SK-N-SH treated with all-trans-retinoic acid at 6 μM for 48 hours (cell line): Measurements from ENCODE around the gene MKRN1.

Experiments
- ATAC-seq: fragments of 200-7000 bp; cut with Tn5 transposase; 3 replicates; pipeline ENCODE4 v1.9.1; 2020; ENCODE audit warnings: mild to moderate bottlenecking, moderate library complexity
- ARNTL ChIP-seq: fragments of 450-650 bp; formaldehyde crosslinking; IDR thresholded peaks from 2 replicates; pipeline ENCODE4 v1.5.0; 2020; ENCODE audit warnings: low read depth, mild to moderate bottlenecking, moderate library complexity, borderline replicate concordance
- BACH2 ChIP-seq: fragments of 250-450 bp; sonication (Bioruptor Pico); IDR thresholded peaks from 2 replicates; pipeline ENCODE4 v1.9.0; 2021; ENCODE audit warnings: mild to moderate bottlenecking, borderline replicate concordance
- CREB5 ChIP-seq: fragments of 250-450 bp; sonication (Bioruptor Pico); IDR thresholded peaks from 2 replicates; pipeline ENCODE4 v1.5.1; 2020; ENCODE audit warnings: low read depth, mild to moderate bottlenecking, moderate library complexity
- CSDC2 ChIP-seq: fragments of 250-450 bp; sonication (Bioruptor Pico); IDR thresholded peaks from 2 replicates; pipeline ENCODE4 v1.5.0; 2020; ENCODE audit warnings: mild to moderate bottlenecking, moderate library complexity
- CSRNP3 ChIP-seq: fragments of 250-450 bp; sonication (Bioruptor Pico); IDR thresholded peaks from 2 replicates; pipeline ENCODE4 v1.5.1; 2021; ENCODE audit warnings: mild to moderate bottlenecking, moderate library complexity
- ESRRG ChIP-seq: fragments of 250-450 bp; sonication (Bioruptor Pico); IDR thresholded peaks from 2 replicates; pipeline ENCODE4 v1.6.1; 2021; ENCODE audit warnings: mild to moderate bottlenecking
- GLIS3 ChIP-seq: fragments of 250-450 bp; sonication (Bioruptor Pico); IDR thresholded peaks from 2 replicates; pipeline ENCODE4 v1.5.0; 2020; ENCODE audit warnings: mild to moderate bottlenecking, moderate library complexity
- ISL1 ChIP-seq: fragments of 250-450 bp; sonication (Bioruptor Pico); IDR thresholded peaks from 2 replicates; pipeline ENCODE4 v2.1.2; 2022; ENCODE audit warnings: mild to moderate bottlenecking, moderate library complexity
- OSR1 ChIP-seq: fragments of 250-450 bp; sonication (Bioruptor Pico); IDR thresholded peaks from 2 replicates; pipeline ENCODE4 v1.8.0; 2022; ENCODE audit warnings: moderate library complexity, mild to moderate bottlenecking, inconsistent platforms
- PATZ1 ChIP-seq: fragments of 250-450 bp; sonication (Bioruptor Pico); IDR thresholded peaks from 2 replicates; pipeline ENCODE4 v1.8.0; 2020; ENCODE audit warnings: mild to moderate bottlenecking, moderate library complexity, borderline replicate concordance
- POU6F1 ChIP-seq: fragments of 250-450 bp; sonication (Bioruptor Pico); IDR thresholded peaks from 2 replicates; pipeline ENCODE4 v1.8.0; 2021; ENCODE audit warnings: low read depth, mild to moderate bottlenecking, moderate library complexity, borderline replicate concordance
- PPARA ChIP-seq: fragments of 250-450 bp; sonication (Bioruptor Pico); IDR thresholded peaks from 2 replicates; pipeline ENCODE4 v1.5.0; 2020; ENCODE audit warnings: mild to moderate bottlenecking, borderline replicate concordance
- RARB ChIP-seq: fragments of 250-450 bp; sonication (Bioruptor Pico); IDR thresholded peaks from 2 replicates; pipeline ENCODE4 v1.8.0; 2021; ENCODE audit warnings: mild to moderate bottlenecking, moderate library complexity
- SNAI2 ChIP-seq: fragments of 250-450 bp; sonication (Bioruptor Pico); IDR thresholded peaks from 2 replicates; pipeline ENCODE4 v1.5.0; 2020; ENCODE audit warnings: mild to moderate bottlenecking, moderate library complexity
- TCF4 ChIP-seq: fragments of 250-450 bp; sonication (Bioruptor Pico); IDR thresholded peaks from 2 replicates; pipeline ENCODE4 v1.8.0; 2021; ENCODE audit warnings: mild to moderate bottlenecking, moderate library complexity, borderline replicate concordance
- TOX ChIP-seq: fragments of 250-450 bp; sonication (Bioruptor Pico); IDR thresholded peaks from 2 replicates; pipeline ENCODE4 v1.8.0; 2021; ENCODE audit warnings: mild to moderate bottlenecking, moderate library complexity, borderline replicate concordance
- TSHZ2 ChIP-seq: fragments of 250-450 bp; sonication (Bioruptor Pico); IDR thresholded peaks from 2 replicates; pipeline ENCODE4 v1.5.0; 2020; ENCODE audit warnings: mild to moderate bottlenecking, moderate library complexity
- ZC3H10 ChIP-seq: fragments of 250-450 bp; sonication (Bioruptor Pico); IDR thresholded peaks from 2 replicates; pipeline ENCODE4 v1.5.1; 2021; ENCODE audit warnings: mild to moderate bottlenecking, moderate library complexity
- ZFP3 ChIP-seq: fragments of 250-450 bp; sonication (Bioruptor Pico); IDR thresholded peaks from 2 replicates; pipeline ENCODE4 v1.5.0; 2020; ENCODE audit warnings: mild to moderate bottlenecking, moderate library complexity
- ZNF565 ChIP-seq: fragments of 450-650 bp; formaldehyde crosslinking; conservative IDR thresholded peaks from 2 replicates; pipeline ENCODE4 v1.5.0; 2020; ENCODE audit warnings: low read depth, mild to moderate bottlenecking, moderate library complexity
- ZNF70 ChIP-seq: fragments of 450-650 bp; formaldehyde crosslinking; IDR thresholded peaks from 2 replicates; pipeline ENCODE4 v1.5.0; 2020; ENCODE audit warnings: mild to moderate bottlenecking, moderate library complexity
- ZNF8 ChIP-seq: fragments of 450-650 bp; formaldehyde crosslinking; IDR thresholded peaks from 2 replicates; pipeline ENCODE4 v1.5.0; 2020; ENCODE audit warnings: mild to moderate bottlenecking, moderate library complexity

Gene MKRN1

GRCh38 chr7:140484479-140484878 is 5.2 kb upstream of the MKRN1 start:
- no peak for ATAC-seq

GRCh38 chr7:140479739-140480084 is 407 bp upstream of the MKRN1 start:
- no peak for ATAC-seq
- TF ChIP-seq ZC3H10 (no peak), ESRRG (no peak), BACH2 (CRISPR knock-in tag) (no peak), TOX (CRISPR knock-in tag) (no peak), CREB5 (no peak), ZNF565 (CRISPR knock-in tag) (no peak), ARNTL (CRISPR knock-in tag) (no peak), PPARA (CRISPR knock-in tag) (no peak), SNAI2 (CRISPR knock-in tag) (no peak), TCF4 (CRISPR knock-in tag) (no peak), ZFP3 (no peak), CSDC2 (CRISPR knock-in tag) (no peak), ISL1 (CRISPR knock-in tag) (no peak)

More at GRCh38 chr7:140484479-140484878, 5.2 kb upstream of the MKRN1 start:
- TF ChIP-seq GLIS3 (CRISPR knock-in tag) (no peak), ZNF70 (no peak), TSHZ2 (CRISPR knock-in tag) (no peak), PATZ1 (no peak), RARB (no peak), CSDC2 (CRISPR knock-in tag) (no peak), ZNF565 (CRISPR knock-in tag) (no peak), OSR1 (no peak), ESRRG (no peak), ARNTL (CRISPR knock-in tag) (no peak), CREB5 (no peak), TCF4 (CRISPR knock-in tag) (no peak), ZC3H10 (no peak), POU6F1 (CRISPR knock-in tag) (no peak), ZNF8 (CRISPR knock-in tag) (no peak), CSRNP3 (CRISPR knock-in tag) (no peak)
- TF ChIP-seq, all 23 proteins: peak for 0
